GM21447 (cell line): ENCODE results near the gene SRSF5.
"Not testable (repeated sequence)": the region's sequence is repeated elsewhere in the genome, so short reads cannot be mapped to it uniquely, and the experiment has no call there.

Experiments
- ATAC-seq: cut with Tn5 transposase; IDR thresholded peaks from one replicate; pipeline ENCODE4 v1.9.1; 2021; ENCODE audit not compliant: unreplicated experiment

SRSF5 gene

GRCh38 chr14:69766984-69767368 is at the start of gene SRSF5:
TSS of gene SRSF5 (plus strand) at chr14:69767142. CDS start at chr14:69768157, 1,015 bp downstream.
- ATAC-seq = peak; percentile 83

GRCh38 chr14:69718614-69719013 is 48.3 kb upstream of the SRSF5 start:
- ATAC-seq = not testable (repeated sequence)

GRCh38 chr14:69719501-69719951 is 47.4 kb upstream of the SRSF5 start:
- no peak for ATAC-seq

- ATAC-seq = no peak
These were observed 46.0 kb upstream of the SRSF5 start for GRCh38 chr14:69720912-69721311.

GRCh38 chr14:69726761-69727511 is 40.0 kb upstream of the SRSF5 start:
- peak; percentile 73 for ATAC-seq

- no peak for ATAC-seq
These were observed 39.1 kb upstream of the SRSF5 start for GRCh38 chr14:69727860-69728259.

GRCh38 chr14:69731919-69732598 is 34.9 kb upstream of the SRSF5 start:
- ATAC-seq = not testable (repeated sequence)

GRCh38 chr14:69736405-69736804 is 30.5 kb upstream of the SRSF5 start:
- not testable (repeated sequence) for ATAC-seq

- ATAC-seq = no peak
These were observed 25.9 kb upstream of the SRSF5 start for GRCh38 chr14:69741055-69741454.

GRCh38 chr14:69749956-69750355 is 17.0 kb upstream of the SRSF5 start:
- no peak for ATAC-seq

- no peak for ATAC-seq
These were observed 16.4 kb upstream of the SRSF5 start for GRCh38 chr14:69750495-69750894.

GRCh38 chr14:69752773-69753172 is 14.2 kb upstream of the SRSF5 start:
- ATAC-seq = no peak

- no peak for ATAC-seq
These were observed 13.1 kb upstream of the SRSF5 start for GRCh38 chr14:69753860-69754259.

- ATAC-seq = no peak
These were observed 12.5 kb upstream of the SRSF5 start for GRCh38 chr14:69754487-69754886.

- ATAC-seq = no peak
These were observed 11.6 kb upstream of the SRSF5 start for GRCh38 chr14:69755296-69755695.

- ATAC-seq = no peak
These were observed 11.2 kb upstream of the SRSF5 start for GRCh38 chr14:69755784-69756183.

- no peak for ATAC-seq
These were observed 10.6 kb upstream of the SRSF5 start for GRCh38 chr14:69756298-69756697.

- no peak for ATAC-seq
These were observed 6.1 kb upstream of the SRSF5 start for GRCh38 chr14:69760810-69761209.

GRCh38 chr14:69763761-69764510 is 3.0 kb upstream of the SRSF5 start:
- no peak for ATAC-seq

GRCh38 chr14:69767369-69767999 is 542 bp downstream of the SRSF5 start:
- peak; percentile 67 for ATAC-seq

GRCh38 chr14:69768873-69769272 is 1.9 kb downstream of the SRSF5 start:
- ATAC-seq = no peak
